SJSA1 (cell line): ENCODE results near the gene ACOT13. TPM values are rescaled to one million over a fixed set of nuclear protein-coding genes. Genes with fewer than 3 reads are reported as not detected.

Experiments used
- total RNA-seq: library from RNA; depleted of rRNA; stranded (reverse); fragments of >200 nt; shearing (Covaris generic); gene quantifications from 2 replicates; pipeline ENCODE4 v1.2.3, GENCODE V29; 2014; rRNA removed

The ACOT13 gene
- total RNA-seq, 1 experiment from 2014 or later, result 10.6 TPM

Other genes with a start within 250 kb of the ACOT13 start
- gene GPLD1, start 177.5 kb upstream of the ACOT13 start, total RNA-seq, result 0.34 and 0.74 TPM in 2 replicates
- gene ALDH5A1, start 172.1 kb upstream of the ACOT13 start, total RNA-seq, result 0.66 and 0.78 TPM in 2 replicates
- not detected in 2 replicates for gene KIAA0319, start 20.9 kb upstream of the ACOT13 start, total RNA-seq
- gene TDP2, start 178 bp upstream of the ACOT13 start, total RNA-seq, result 23.4 and 23.6 TPM in 2 replicates
- gene C6orf62, start 52.1 kb downstream of the ACOT13 start, total RNA-seq, result 94.4 and 124 TPM in 2 replicates
- 88.5 and 102 TPM in 2 replicates for gene GMNN, start 107.9 kb downstream of the ACOT13 start, total RNA-seq
- not detected in 2 replicates for gene ARMH2, start 131.8 kb downstream of the ACOT13 start, total RNA-seq